ENCODE data around the gene PRSS36. TPM values are rescaled to one million over a fixed set of nuclear protein-coding genes. Genes with fewer than 3 reads are reported as not detected.
A peak's percentile ranks its signal among the peaks of the same experiment; 100 is the strongest.

Gene PRSS36
- total and polyA plus RNA-seq, 2 of the 4 experiments (the other 2 are of a cell fraction) = 0.18 to 0.55 TPM

DNA sequence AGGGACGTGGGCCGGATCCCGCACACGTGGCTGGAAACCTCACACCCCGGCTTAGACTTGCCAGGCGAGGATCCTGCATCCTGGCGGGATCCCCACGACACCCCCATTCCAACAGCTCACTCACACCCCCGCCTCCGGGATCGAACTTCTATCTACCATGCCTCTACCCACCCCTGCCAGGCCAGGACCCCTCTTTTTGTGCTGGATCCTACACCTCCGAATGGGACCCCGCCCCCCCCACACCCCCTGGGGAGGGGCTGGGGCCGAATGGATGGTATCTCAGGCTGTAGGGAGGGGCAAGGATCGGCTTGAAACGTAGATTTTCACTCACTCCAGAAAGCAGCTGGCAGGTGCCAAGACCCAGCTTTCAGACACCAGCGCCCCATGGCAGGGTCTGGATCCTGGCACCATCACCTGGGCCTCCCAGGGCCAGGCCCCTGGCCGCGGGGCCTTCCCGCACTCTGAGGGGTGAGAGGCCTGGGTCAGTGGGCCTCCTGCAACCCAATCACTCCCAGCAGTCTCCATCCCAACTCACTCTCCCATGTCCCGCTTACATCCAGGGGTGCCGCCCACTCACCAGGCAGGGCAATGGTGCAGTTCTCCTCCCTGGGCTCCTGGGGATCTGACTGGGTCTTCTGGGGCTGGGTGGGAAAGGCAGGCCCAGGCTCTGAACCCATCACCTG, 6.7 kb downstream of the PRSS36 start (continued):
- no peak for TF ChIP-seq MXI1 (IDR thresholded peaks at IDR 0.05; ENCODE audit: borderline replicate concordance, low read depth, low read length)

GRCh38 chr16:31142109-31143010, 7.5 kb downstream of the PRSS36 start:
- Histone ChIP-seq H3K56ac (ENCODE audit: extremely low read depth, insufficient read depth, low read length) (peak overlapping the region; percentile 35), H3K18ac (ENCODE audit: low read depth, low read length) (0 out of 2 replicates have a peak overlapping the region, but pooled peaks have one; percentile 16), H3K14ac (replicated peaks; ENCODE audit: low read depth, low read length) (peak overlapping the region; percentile 41), H3K36me3 (ENCODE audit: control insufficient read depth, insufficient read depth, low read length) (no peaks in the 10 kb centered on the region), H3K9me1 (ENCODE audit: insufficient read depth, low read length) (peaks cover 8% of the 10 kb centered on the region; the same call in 1 of the 2 replicates), H3K27ac (ENCODE audit: insufficient read depth, low read length) (peak overlapping the region; percentile 74), H4K5ac (ENCODE audit: low read depth, low read length) (peak overlapping the region; percentile 42), H4K20me1 (ENCODE audit: insufficient read depth, low read length) (no peaks in the 10 kb centered on the region; the same call in 1 of the 2 replicates), H4K8ac (ENCODE audit: low read depth in 2 of 2, low read length in 2 of 2) (peak overlapping the region; percentile 55 to 93), H3K9ac (ENCODE audit: low read depth, low read length) (peak overlapping the region; percentile 42; the same call in 1 of the 2 replicates), H3K4me1 (ENCODE audit: control insufficient read depth, insufficient read depth, low read length) (peaks cover 16% of the 10 kb centered on the region), H3K4ac (ENCODE audit: low read depth, low read length) (peak overlapping the region; percentile 80; the same call in 1 of the 2 replicates), H3K79me1 (ENCODE audit: low read depth in 1 of 2, low read length in 2 of 2) (peaks cover 0 to 7% of the 10 kb centered on the region in 2 experiments; a peak in 1 of 4 replicates), H2AFZ (replicated peaks; ENCODE audit: low read length, poor library complexity) (peak overlapping the region; percentile 95), H3K23ac (ENCODE audit: low read depth, low read length) (peak overlapping the region; percentile 72; the same call in 1 of the 2 replicates), H3K9me3 (ENCODE audit: control insufficient read depth, insufficient read depth, low read length) (no peaks in the 10 kb centered on the region), H3K4me2 (ENCODE audit: low read depth, low read length) (peak overlapping the region; percentile 87), H4K91ac (ENCODE audit: insufficient read depth, low read depth, low read length) (peak overlapping the region; percentile 26; the same call in 1 of the 2 replicates), H2BK15ac (ENCODE audit: low read depth, low read length) (no peak overlapping the region), H2AK5ac (ENCODE audit: low read depth, low read length) (no peak overlapping the region), H3K4me3 (ENCODE audit: insufficient read depth, low read depth, low read length) (peak overlapping the region; percentile 49), H2AK9ac (replicated peaks; ENCODE audit: low read depth, low read length, poor library complexity) (peak overlapping the region; percentile 93), H2BK20ac (ENCODE audit: low read depth, low read length) (no peak overlapping the region), H3K27me3 (ENCODE audit: control insufficient read depth, insufficient read depth, low read length) (peaks cover 10% of the 10 kb centered on the region), H2BK5ac (ENCODE audit: low read depth, low read length, poor library complexity, severe bottlenecking) (peak overlapping the region; percentile 79), H2BK120ac (ENCODE audit: low read depth, low read length) (no peak overlapping the region)
- intact Hi-C loops (cut with micrococcal nuclease) (loop anchor here (1.0 to 2.0 kb wide), 4 partner anchors 26 to 185 kb away; partner anchors contain the start of genes HSD3B7, KAT8, SETD1A and VKORC1), dilution Hi-C loops (cut with HindIII; ENCODE audit: low sequenced_read_pairs, unreplicated experiment) (no loop called here), in situ Hi-C loops (cut with MboI; ENCODE audit: low sequenced_read_pairs) (no loop called here)
- CTCF ChIA-PET = interaction anchor here (0.7 to 2.2 kb wide), 21 partner anchors 10 to 327 kb away, joined by 3 to 13 read pairs (median 3); partner anchors contain the start of genes KAT8, VKORC1 and ZNF843
- ATAC-seq (ENCODE audit: low read depth) = peak; percentile 98
- POLR2A ChIA-PET (ENCODE audit: unreplicated experiment) = interaction anchor here (0.6 to 1.8 kb wide), 4 partner anchors 25 to 192 kb away, joined by 3 to 9 read pairs (median 6); partner anchors contain the start of genes FUS, HSD3B7 and KAT8
- DNase-seq = peak; percentile 98
- 0% methylated on average over 22 of the region's 89 CpGs; no CpG with 5 or more reads in 1 of the 2 experiments for WGBS, 2 experiments (ENCODE audit: extremely low coverage in 2 of 2, insufficient read length in 1 of 2)
- BruUV-seq (replicated peaks) = no TSS peak
- peak; percentile 78 for TF ChIP-seq BHLHE40 (IDR thresholded peaks at IDR 0.05; ENCODE audit: low read depth, low read length)
- peak; percentile 81 for TF ChIP-seq SMC3 (IDR thresholded peaks at IDR 0.05; ENCODE audit: low read depth, low read length)
- no peak for TF ChIP-seq CEBPB (IDR thresholded peaks at IDR 0.05; ENCODE audit: low read depth, low read length)
- TF ChIP-seq NFE2L2 (IDR thresholded peaks at IDR 0.05; ENCODE audit: low read depth, low read length) = no peak
- no peak for TF ChIP-seq CHD1 (IDR thresholded peaks at IDR 0.05; ENCODE audit: low read depth, low read length)
- TF ChIP-seq USF2 (IDR thresholded peaks at IDR 0.05; ENCODE audit: low read depth, low read length) = no peak
- TF ChIP-seq, protein P1, sequence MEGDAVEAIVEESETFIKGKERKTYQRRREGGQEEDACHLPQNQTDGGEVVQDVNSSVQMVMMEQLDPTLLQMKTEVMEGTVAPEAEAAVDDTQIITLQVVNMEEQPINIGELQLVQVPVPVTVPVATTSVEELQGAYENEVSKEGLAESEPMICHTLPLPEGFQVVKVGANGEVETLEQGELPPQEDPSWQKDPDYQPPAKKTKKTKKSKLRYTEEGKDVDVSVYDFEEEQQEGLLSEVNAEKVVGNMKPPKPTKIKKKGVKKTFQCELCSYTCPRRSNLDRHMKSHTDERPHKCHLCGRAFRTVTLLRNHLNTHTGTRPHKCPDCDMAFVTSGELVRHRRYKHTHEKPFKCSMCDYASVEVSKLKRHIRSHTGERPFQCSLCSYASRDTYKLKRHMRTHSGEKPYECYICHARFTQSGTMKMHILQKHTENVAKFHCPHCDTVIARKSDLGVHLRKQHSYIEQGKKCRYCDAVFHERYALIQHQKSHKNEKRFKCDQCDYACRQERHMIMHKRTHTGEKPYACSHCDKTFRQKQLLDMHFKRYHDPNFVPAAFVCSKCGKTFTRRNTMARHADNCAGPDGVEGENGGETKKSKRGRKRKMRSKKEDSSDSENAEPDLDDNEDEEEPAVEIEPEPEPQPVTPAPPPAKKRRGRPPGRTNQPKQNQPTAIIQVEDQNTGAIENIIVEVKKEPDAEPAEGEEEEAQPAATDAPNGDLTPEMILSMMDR (conservative IDR thresholded peaks at IDR 0.05; ENCODE audit: low read depth, low read length) = peak; percentile 98
- TF ChIP-seq FOS (IDR thresholded peaks at IDR 0.05; ENCODE audit: low read depth, low read length) = no peak
- no peak for TF ChIP-seq RCOR1 (IDR thresholded peaks at IDR 0.05; ENCODE audit: insufficient replicate concordance, low read length)
